Stomach (tissue), 4 donors: ENCODE data around the gene BCR.

Source experiments
- EP300 ChIP-seq: sonication (generic); formaldehyde crosslinking; IDR thresholded peaks from one replicate; pipeline ENCODE4 v1.6.1; 2017; ENCODE audit warnings: antibody characterized with exemption
- POLR2A ChIP-seq, 4 donors: fragments of 450-650 bp; IDR thresholded peaks; one replicate each; pipeline ENCODE4 v1.6.1; 2016; ENCODE audit warnings: antibody characterized with exemption in 4 of 4, control low read depth in 2 of 4, mild to moderate bottlenecking in 1 of 4, moderate library complexity in 1 of 4
- POLR2AphosphoS5 ChIP-seq, 3 donors: sonication (generic); formaldehyde crosslinking; IDR thresholded peaks; one replicate each; pipeline ENCODE4 v1.6.1; 2016; ENCODE audit warnings: antibody characterized with exemption in 3 of 3
- TF ChIP-seq, protein P1 (sequence below), 7 experiments: fragments of 450-650 bp in 4 of 7; fragments of 200-600 bp in 3 of 7; sonication (generic) in 3 of 7; IDR thresholded peaks; one replicate each; pipeline ENCODE4 v1.5.1; 2016 to 2019; ENCODE audit warnings: antibody characterized with exemption in 7 of 7, control low read depth in 2 of 7, mild to moderate bottlenecking in 1 of 7

DNA sequence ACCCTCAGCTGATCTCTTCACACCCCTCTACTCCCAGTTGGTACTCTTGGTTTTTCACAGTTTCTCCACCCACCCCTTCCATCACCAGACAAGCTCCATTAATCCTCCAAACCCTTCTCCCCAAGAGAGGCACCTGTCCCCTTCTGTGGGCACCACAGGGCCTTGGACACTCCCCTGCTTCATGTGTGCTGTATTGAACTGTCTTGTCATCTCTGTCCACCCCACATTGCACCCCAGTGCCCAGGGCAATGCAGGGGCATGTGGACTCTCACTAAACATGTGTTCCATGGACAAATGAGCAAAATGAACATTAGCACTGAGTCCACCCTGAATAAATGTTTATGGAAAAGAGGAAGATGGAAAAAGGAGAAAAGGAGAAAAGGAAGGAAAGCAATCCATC is 181.4 kb downstream of the BCR start:
- TF ChIP-seq, protein P1, sequence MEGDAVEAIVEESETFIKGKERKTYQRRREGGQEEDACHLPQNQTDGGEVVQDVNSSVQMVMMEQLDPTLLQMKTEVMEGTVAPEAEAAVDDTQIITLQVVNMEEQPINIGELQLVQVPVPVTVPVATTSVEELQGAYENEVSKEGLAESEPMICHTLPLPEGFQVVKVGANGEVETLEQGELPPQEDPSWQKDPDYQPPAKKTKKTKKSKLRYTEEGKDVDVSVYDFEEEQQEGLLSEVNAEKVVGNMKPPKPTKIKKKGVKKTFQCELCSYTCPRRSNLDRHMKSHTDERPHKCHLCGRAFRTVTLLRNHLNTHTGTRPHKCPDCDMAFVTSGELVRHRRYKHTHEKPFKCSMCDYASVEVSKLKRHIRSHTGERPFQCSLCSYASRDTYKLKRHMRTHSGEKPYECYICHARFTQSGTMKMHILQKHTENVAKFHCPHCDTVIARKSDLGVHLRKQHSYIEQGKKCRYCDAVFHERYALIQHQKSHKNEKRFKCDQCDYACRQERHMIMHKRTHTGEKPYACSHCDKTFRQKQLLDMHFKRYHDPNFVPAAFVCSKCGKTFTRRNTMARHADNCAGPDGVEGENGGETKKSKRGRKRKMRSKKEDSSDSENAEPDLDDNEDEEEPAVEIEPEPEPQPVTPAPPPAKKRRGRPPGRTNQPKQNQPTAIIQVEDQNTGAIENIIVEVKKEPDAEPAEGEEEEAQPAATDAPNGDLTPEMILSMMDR (IDR thresholded peaks at IDR 0.05): no peak
- TF ChIP-seq POLR2A (IDR thresholded peaks at IDR 0.05) (no peak), POLR2AphosphoS5 (IDR thresholded peaks at IDR 0.05) (no peak), EP300 (no peak)
